Measurements from ENCODE around the gene C1orf50.

Gene C1orf50

DNA sequence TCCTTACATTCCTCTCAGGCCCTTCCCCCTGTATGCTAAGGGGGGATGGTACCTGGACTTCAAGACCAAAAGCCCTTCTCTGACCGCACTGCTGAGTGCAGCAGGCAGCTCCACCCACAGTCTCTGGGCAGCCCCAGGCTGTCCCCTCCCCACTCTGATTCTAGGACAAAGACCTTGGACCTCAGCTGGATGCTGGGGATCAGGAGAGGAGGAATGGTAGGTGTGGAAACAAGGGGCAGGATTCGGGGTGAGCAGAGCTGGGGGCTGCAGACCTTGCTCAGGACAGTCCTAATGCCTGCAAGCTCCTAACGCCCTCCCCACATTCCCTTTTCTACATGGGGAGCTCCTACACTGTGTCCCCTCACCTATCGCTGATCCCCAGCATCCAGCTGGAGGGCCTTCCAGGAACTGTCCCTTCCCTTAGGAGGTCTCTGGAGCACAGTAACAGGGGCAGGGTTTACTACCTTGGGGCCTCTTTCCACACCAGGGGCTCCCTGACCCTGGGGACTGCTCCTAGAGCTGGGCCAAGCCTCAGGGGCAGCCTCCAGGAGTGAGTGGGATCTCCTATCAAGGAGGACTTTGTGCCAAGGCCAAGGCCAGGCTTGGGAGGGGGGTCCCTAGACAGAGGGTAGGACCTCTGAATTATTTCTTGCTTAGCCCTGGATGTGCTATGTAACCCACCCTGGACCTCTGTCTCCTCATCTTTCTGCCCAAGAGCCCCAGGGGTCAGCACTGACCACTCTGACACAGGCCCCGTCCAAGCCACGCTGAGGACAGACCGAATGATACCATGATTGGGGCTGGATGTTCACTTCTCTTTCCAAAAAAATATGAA lies 32.6 kb upstream of the C1orf50 start:
- no peaks in the 10 kb centered on the region for H3K27me3 ChIP-seq (ENCODE audit: control insufficient read depth, insufficient read depth, low read length)
- no peak overlapping the region for H3K4me3 ChIP-seq (ENCODE audit: low read depth, low read length)
- H3K4me1 ChIP-seq: peaks cover 9% of the 10 kb centered on the region
- no peaks in the 10 kb centered on the region for H3K9me3 ChIP-seq (ENCODE audit: control insufficient read depth, low read length)
- H2AFZ ChIP-seq: no peak overlapping the region
- TF ChIP-seq CTCF (IDR thresholded peaks at IDR 0.05): no peak
- H3K79me2 ChIP-seq: no peaks in the 10 kb centered on the region
- no peaks in the 10 kb centered on the region for H3K36me3 ChIP-seq (ENCODE audit: control insufficient read depth, insufficient read depth, low read length)
- H3K27ac ChIP-seq: no peak overlapping the region
- no peak overlapping the region for H3K9ac ChIP-seq
- H3K4me2 ChIP-seq (ENCODE audit: low read length): no peak overlapping the region

- Histone ChIP-seq H3K27ac (no peak overlapping the region), H3K36me3 (ENCODE audit: control insufficient read depth, insufficient read depth, low read length) (no peaks in the 10 kb centered on the region), H3K9me3 (ENCODE audit: control insufficient read depth, low read length) (no peaks in the 10 kb centered on the region), H3K79me2 (no peaks in the 10 kb centered on the region), H3K4me2 (ENCODE audit: low read length) (no peak overlapping the region), H3K4me3 (ENCODE audit: low read depth, low read length) (no peak overlapping the region), H3K9ac (no peak overlapping the region), H3K27me3 (ENCODE audit: control insufficient read depth, insufficient read depth, low read length) (no peaks in the 10 kb centered on the region), H3K4me1 (peaks cover 9% of the 10 kb centered on the region), H2AFZ (no peak overlapping the region)
- no peak for TF ChIP-seq CTCF (IDR thresholded peaks at IDR 0.05)
Measured at GRCh38 chr1:42735056-42735455, 32.0 kb upstream of the C1orf50 start.

DNA sequence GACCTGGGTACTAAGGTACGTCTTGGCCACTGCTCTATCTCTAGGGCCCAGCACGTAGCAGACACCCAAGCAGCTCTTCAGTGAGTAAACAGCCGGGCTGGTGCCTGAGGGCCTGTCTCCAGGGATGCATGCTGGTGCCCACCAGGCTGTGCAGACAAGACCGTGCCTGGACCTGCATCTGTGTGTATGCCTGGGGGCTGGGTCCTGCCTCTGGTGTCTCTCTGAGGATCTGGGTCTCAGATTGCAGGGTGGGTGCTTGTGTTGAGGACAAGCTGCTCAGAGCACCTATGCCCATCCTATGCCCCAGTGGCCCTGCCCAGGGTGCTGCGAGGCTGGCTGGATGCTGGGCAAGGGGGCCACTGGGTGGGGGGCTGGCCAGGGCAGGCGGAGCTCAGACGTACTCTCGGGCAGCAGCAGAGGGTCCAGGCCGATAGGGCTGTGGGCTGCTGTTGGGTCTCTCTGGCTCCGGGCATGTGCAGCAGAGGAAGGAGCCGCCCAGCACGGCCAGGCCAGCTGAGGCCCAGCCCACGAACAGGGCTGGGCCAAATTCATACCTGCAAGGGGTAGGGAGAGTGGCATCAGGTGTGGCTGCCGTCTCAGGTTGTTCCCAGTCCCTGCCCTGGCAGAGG lies 31.5 kb upstream of the C1orf50 start:
- no peaks in the 10 kb centered on the region for H3K9me3 ChIP-seq (ENCODE audit: control insufficient read depth, low read length)
- TF ChIP-seq CTCF (IDR thresholded peaks at IDR 0.05): no peak
- no peaks in the 10 kb centered on the region for H3K36me3 ChIP-seq (ENCODE audit: control insufficient read depth, insufficient read depth, low read length)
- H3K79me2 ChIP-seq: no peaks in the 10 kb centered on the region
- H3K4me1 ChIP-seq: peaks cover 9% of the 10 kb centered on the region
- no peak overlapping the region for H3K4me2 ChIP-seq (ENCODE audit: low read length)
- no peak overlapping the region for H3K27ac ChIP-seq
- no peaks in the 10 kb centered on the region for H3K27me3 ChIP-seq (ENCODE audit: control insufficient read depth, insufficient read depth, low read length)
- peak overlapping the region; percentile 38 for H2AFZ ChIP-seq
- no peak overlapping the region for H3K9ac ChIP-seq
- H3K4me3 ChIP-seq (ENCODE audit: low read depth, low read length): no peak overlapping the region

DNA sequence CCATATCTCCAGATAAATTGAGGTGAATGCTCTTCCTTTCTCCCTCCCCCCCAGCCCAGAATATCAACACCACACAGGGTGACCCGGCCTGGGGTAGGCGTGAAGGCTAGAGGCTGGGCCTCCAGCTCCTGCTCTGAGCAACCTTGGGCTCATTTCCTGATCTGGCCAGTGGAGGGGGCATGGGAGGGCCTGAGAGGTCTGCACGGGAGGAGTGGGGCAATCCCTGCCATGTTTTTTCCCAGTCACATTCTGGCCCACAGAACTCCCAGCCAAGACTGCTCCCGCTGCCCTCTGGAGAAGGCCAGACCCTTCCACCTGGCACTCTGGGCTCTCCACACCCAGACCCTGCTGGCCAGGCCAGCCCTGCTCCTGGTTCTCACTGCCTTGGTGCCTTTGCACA lies 30.9 kb upstream of the C1orf50 start:
- Histone ChIP-seq H3K27ac (peak overlapping the region; percentile 61), H3K4me2 (ENCODE audit: low read length) (no peak overlapping the region), H3K4me3 (ENCODE audit: low read depth, low read length) (no peak overlapping the region), H3K36me3 (ENCODE audit: control insufficient read depth, insufficient read depth, low read length) (no peaks in the 10 kb centered on the region), H2AFZ (peak overlapping the region; percentile 38), H3K4me1 (peaks cover 9% of the 10 kb centered on the region), H3K9ac (no peak overlapping the region), H3K9me3 (ENCODE audit: control insufficient read depth, low read length) (no peaks in the 10 kb centered on the region), H3K27me3 (ENCODE audit: control insufficient read depth, insufficient read depth, low read length) (no peaks in the 10 kb centered on the region), H3K79me2 (no peaks in the 10 kb centered on the region)
- no peak for TF ChIP-seq CTCF (IDR thresholded peaks at IDR 0.05)

Measured in parathyroid adenoma (tissue), 2 donors.